Measurements from ENCODE around the gene ITGA7.
A peak's percentile ranks its signal among the peaks of the same experiment; 100 is the strongest.

ITGA7 gene

DNA sequence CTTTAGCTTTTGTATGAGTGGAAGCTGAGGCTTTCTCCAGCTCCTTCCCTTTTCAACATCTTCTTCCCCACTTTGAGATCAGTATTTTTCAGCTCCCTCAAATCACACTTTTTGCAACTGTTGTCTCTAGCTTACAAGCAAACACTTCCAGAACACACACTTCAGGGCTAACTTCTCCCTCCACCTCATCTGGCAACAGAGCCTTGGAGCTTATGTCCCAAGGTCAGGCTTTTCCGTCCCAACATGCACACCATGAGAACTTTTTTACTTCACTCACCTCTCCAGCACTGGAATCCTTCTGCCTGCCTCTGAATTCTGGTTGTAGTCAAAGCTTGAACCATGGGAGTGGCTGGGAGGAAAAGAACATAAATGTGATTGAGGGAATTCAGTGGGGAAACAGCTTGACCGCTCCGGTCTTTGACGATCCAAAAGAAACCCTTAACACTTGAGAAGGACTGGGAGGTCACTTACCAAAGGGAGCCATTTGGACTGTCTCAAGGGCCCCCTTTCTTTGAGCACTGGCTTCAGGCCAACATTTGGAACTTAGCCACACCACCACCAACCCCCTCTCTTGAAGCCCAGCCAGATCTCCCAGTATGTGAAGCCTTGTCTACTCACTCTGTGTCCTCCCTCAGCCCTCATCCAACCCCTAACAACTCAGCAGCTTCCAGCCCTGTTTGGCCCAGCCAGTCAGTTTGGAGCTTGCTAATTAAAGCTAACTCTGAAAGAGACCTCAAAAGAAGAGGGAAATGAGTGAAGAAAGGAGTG lies 4.3 kb upstream of the ITGA7 start:
- H3K36me3 ChIP-seq (ENCODE audit: low read depth) = no peaks in the 10 kb centered on the region
- H3K4me1 ChIP-seq (ENCODE audit: insufficient read depth, poor library complexity, severe bottlenecking) = peaks cover 13% of the 10 kb centered on the region
- TF ChIP-seq, protein P1, sequence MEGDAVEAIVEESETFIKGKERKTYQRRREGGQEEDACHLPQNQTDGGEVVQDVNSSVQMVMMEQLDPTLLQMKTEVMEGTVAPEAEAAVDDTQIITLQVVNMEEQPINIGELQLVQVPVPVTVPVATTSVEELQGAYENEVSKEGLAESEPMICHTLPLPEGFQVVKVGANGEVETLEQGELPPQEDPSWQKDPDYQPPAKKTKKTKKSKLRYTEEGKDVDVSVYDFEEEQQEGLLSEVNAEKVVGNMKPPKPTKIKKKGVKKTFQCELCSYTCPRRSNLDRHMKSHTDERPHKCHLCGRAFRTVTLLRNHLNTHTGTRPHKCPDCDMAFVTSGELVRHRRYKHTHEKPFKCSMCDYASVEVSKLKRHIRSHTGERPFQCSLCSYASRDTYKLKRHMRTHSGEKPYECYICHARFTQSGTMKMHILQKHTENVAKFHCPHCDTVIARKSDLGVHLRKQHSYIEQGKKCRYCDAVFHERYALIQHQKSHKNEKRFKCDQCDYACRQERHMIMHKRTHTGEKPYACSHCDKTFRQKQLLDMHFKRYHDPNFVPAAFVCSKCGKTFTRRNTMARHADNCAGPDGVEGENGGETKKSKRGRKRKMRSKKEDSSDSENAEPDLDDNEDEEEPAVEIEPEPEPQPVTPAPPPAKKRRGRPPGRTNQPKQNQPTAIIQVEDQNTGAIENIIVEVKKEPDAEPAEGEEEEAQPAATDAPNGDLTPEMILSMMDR (IDR thresholded peaks at IDR 0.05; ENCODE audit: poor library complexity, severe bottlenecking) = no peak
- no peak overlapping the region for H3K4me3 ChIP-seq (ENCODE audit: severe bottlenecking)
- peaks cover 17% of the 10 kb centered on the region for H3K27me3 ChIP-seq (ENCODE audit: insufficient read depth, poor library complexity, severe bottlenecking)
- no peak for DNase-seq (ENCODE audit: low spot score)
- H3K9me3 ChIP-seq (ENCODE audit: severe bottlenecking) = no peaks in the 10 kb centered on the region
- H3K27ac ChIP-seq (ENCODE audit: poor library complexity, severe bottlenecking) = no peak overlapping the region
- ATAC-seq (ENCODE audit: low read depth) = no peak

DNA sequence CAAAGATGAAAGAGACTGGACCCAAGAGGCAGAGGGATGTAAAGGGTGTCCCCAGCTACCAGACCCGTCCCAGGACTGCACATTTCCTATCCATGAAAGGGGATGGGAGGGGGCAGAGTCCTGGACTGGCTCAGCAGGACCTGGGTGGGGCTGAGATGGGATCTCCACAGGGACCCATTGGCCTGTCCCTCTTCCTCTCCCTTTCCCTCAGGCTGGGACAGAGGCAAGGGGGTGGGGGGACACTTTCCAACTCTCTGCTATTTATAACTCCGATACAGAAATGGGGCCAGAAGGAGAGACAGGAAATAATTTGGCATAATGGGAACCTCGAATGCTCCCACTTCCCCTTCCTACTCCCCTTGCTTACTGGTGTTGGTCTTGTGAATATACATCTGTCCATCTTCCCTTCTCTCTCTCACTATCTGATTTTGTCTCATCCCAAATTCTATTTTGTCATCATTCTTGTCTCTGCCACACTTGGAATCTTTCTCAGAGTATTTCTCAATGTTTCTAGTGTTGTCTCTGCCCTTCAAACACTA lies 1.1 kb upstream of the ITGA7 start:
- H3K36me3 ChIP-seq (ENCODE audit: low read depth) = no peaks in the 10 kb centered on the region
- ATAC-seq (ENCODE audit: low read depth) = no peak
- H3K4me3 ChIP-seq (ENCODE audit: severe bottlenecking) = no peak overlapping the region

DNA sequence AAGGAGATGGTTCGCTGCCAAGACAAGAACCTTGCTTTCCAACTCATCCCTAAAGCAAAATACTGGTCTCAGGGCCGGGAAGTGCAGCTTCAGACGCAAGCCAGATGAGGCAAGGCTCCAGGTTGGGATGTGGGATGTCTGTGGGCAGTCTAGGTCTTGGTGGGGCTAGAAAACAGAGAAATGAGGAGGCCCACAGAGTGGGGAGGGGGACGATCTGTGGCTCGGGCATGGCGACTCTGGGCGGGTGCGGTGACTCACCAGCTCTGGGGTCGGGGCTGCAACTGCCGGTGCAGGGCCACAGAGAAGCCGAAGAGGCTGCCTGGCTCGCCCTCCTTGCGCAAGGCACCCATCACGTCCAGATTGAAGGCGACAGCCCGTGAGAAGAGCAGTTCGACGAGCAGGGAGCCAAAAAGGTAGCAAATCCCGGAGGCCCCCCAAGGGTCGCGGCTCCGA lies 459 bp downstream of the ITGA7 start:
- Histone ChIP-seq H3K27ac (ENCODE audit: poor library complexity, severe bottlenecking) (no peak overlapping the region), H3K4me3 (ENCODE audit: severe bottlenecking) (peak overlapping the region; percentile 25), H3K9me3 (ENCODE audit: severe bottlenecking) (no peaks in the 10 kb centered on the region), H3K27me3 (ENCODE audit: insufficient read depth, poor library complexity, severe bottlenecking) (peaks cover 21% of the 10 kb centered on the region), H3K36me3 (ENCODE audit: low read depth) (no peaks in the 10 kb centered on the region), H3K4me1 (ENCODE audit: insufficient read depth, poor library complexity, severe bottlenecking) (no peaks in the 10 kb centered on the region)
- ATAC-seq (ENCODE audit: low read depth) (peak; percentile 13; the same call in 1 of the 3 replicates), DNase-seq (ENCODE audit: low spot score) (no peak)
- TF ChIP-seq, protein P1 (IDR thresholded peaks at IDR 0.05; ENCODE audit: poor library complexity, severe bottlenecking) = no peak

More for the DNA sequence above, 1.1 kb upstream of the ITGA7 start:
- Histone ChIP-seq H3K27me3 (ENCODE audit: insufficient read depth, poor library complexity, severe bottlenecking) (peaks cover 21% of the 10 kb centered on the region), H3K4me1 (ENCODE audit: insufficient read depth, poor library complexity, severe bottlenecking) (peaks cover 5% of the 10 kb centered on the region), H3K27ac (ENCODE audit: poor library complexity, severe bottlenecking) (no peak overlapping the region), H3K9me3 (ENCODE audit: severe bottlenecking) (no peaks in the 10 kb centered on the region)
- no peak for DNase-seq (ENCODE audit: low spot score)
- TF ChIP-seq, protein P1 (IDR thresholded peaks at IDR 0.05; ENCODE audit: poor library complexity, severe bottlenecking) = no peak

DNA sequence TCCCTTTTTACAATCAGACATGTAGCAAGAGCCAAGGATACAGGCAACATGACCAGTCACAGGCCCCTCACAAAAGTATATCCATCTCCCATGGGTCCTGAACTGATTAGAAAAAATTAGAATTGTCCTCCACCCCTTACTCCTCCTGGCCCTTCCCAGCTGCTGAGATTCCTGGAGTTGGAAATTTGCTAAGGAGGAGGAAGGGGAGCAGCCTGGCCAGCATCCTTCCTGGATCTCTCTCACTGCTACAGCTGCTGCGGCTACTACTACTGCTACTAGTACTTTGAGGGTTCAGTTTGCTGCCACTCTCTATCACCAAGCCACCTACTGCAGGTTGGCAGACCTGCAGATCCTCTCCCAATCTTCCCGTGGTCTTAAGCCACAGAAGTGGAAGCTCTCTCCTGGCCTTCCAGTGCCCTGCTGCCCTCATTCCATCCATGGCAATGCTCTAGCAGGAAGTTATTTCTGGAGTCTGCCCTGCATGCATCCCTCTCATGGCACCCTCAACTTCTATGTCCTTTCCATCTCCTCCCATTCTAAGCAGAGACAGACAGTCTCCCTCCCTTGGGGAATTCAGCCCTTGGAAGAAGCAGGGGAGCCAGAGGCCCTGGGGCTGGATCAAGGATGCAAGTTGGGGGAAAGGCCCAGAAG lies 1.0 kb downstream of the ITGA7 start:
- H3K36me3 ChIP-seq (ENCODE audit: low read depth) = no peaks in the 10 kb centered on the region
- peaks cover 21% of the 10 kb centered on the region for H3K27me3 ChIP-seq (ENCODE audit: insufficient read depth, poor library complexity, severe bottlenecking)
- ATAC-seq (ENCODE audit: low read depth) (no peak), DNase-seq (ENCODE audit: low spot score) (no peak)
- H3K27ac ChIP-seq (ENCODE audit: poor library complexity, severe bottlenecking) = no peak overlapping the region
- H3K9me3 ChIP-seq (ENCODE audit: severe bottlenecking) = no peaks in the 10 kb centered on the region
- no peaks in the 10 kb centered on the region for H3K4me1 ChIP-seq (ENCODE audit: insufficient read depth, poor library complexity, severe bottlenecking)
- no peak overlapping the region for H3K4me3 ChIP-seq (ENCODE audit: severe bottlenecking)
- TF ChIP-seq, protein P1 (IDR thresholded peaks at IDR 0.05; ENCODE audit: poor library complexity, severe bottlenecking) = no peak
